SK-N-MC (cell line): ENCODE measurements around the gene ZNF146.
"Not testable (repeated sequence)": the region's sequence is repeated elsewhere in the genome, so short reads cannot be mapped to it uniquely, and the experiment has no call there.

Source experiments
- EZH2 ChIP-seq: fragments of 200-600 bp; sonication (generic); IDR thresholded peaks from one replicate; pipeline ENCODE4 v1.6.1; 2017; ENCODE audit warnings: antibody characterized with exemption
- FOXP2 ChIP-seq: optimal IDR thresholded peaks from 2 replicates; pipeline ENCODE3; 2011; ENCODE audit warnings: mild to moderate bottlenecking, moderate library complexity; ENCODE audit not compliant: insufficient read depth; ENCODE audit errors: extremely low read length, control extremely low read depth
- POLR2AphosphoS5 ChIP-seq: IDR thresholded peaks from 2 replicates; pipeline ENCODE4 v1.6.1; 2012; ENCODE audit warnings: mild to moderate bottlenecking, low read depth, low read length, borderline replicate concordance

DNA sequence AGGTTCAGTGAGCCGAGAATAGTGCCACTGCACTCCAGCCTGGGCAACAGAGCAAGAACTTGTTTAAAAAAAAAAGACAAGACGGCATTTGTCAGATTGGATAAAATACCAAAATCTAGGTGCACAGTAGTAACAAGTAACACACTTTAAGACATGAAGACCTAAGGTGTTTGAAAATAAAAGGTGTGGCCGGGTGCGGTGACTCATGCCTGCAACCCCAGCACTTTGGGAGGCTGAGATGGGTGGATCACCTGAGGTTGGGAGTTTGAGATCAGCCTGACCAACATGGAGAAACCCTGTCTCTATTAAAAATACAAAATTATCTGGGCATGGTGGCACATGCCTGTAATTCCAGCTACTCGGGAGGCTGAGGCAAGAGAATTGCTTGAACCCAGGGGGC, 28.2 kb upstream of the ZNF146 start:
- TF ChIP-seq EZH2, POLR2AphosphoS5, FOXP2: not testable (repeated sequence)
